GM19372 (cell line): ENCODE measurements around the gene PPARA.
A peak's percentile ranks its signal among the peaks of the same experiment; 100 is the strongest.

Experiments
- ATAC-seq: cut with Tn5 transposase; IDR thresholded peaks from one replicate; pipeline ENCODE4 v1.9.1; 2021; ENCODE audit warnings: mild to moderate bottlenecking, low read depth, moderate library complexity; ENCODE audit not compliant: unreplicated experiment

Gene PPARA

DNA sequence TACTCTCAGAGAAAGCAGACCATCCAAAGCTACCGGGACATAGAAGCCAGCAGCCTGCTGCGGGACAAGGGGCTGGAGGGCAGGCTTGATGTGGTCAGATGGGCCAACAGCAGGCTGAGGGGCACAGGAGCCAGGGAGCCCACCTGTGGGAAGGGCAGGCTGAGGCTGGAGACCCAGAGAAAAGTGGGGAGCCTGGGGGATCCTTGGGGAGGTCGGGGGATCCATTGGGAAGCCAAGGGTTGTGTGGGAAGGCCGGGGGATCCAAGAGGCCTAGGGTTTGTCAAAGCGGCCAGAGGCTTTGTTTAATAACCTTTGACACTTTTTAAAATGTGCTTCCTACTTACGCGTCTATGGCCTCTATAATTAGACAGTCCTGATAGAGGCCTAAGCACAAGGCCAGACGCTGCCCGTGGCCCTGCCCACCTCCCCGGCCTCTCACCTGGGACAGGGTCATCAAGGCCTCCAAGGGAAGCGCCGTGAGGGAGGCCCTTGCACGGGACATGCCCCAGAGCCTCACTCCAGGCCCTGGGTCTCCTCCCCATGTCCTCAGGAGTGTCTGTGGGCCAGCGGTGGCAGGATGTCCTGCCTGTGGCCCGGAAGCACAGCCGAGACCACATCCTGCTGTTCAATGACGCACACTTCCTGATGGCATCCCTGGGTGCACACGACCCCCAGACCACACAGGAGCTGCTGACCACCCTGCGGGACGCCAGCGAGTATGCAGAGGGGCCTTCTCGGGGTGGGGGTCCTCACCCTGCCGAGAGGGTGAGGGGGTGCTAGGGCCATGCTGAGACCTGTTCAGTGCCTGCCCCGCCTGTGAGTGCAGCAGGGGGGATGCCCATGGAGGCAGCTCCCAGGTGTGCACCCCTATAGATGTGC lies 137.8 kb downstream of the PPARA start:
- peak; percentile 75 for ATAC-seq

DNA sequence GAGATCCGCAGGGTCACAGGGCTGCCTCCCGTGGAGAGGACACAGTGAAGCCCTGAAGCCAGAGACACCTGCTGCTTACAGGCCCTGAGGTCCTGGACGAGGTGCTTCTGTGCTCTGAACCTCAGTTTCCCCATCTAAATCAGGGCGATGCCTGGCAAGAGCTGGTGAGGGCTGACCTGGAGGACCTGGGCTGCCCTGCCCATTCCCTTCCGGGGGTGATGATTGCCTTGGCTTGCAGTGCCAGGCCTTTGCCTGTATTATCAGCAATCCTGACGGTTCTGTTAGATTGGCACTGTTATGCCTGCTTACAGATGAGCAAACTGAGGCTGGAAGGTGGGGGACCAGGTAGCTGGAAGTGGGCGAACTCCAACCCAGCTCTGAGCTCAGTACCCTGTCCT lies 138.5 kb downstream of the PPARA start:
- no peak for ATAC-seq

DNA sequence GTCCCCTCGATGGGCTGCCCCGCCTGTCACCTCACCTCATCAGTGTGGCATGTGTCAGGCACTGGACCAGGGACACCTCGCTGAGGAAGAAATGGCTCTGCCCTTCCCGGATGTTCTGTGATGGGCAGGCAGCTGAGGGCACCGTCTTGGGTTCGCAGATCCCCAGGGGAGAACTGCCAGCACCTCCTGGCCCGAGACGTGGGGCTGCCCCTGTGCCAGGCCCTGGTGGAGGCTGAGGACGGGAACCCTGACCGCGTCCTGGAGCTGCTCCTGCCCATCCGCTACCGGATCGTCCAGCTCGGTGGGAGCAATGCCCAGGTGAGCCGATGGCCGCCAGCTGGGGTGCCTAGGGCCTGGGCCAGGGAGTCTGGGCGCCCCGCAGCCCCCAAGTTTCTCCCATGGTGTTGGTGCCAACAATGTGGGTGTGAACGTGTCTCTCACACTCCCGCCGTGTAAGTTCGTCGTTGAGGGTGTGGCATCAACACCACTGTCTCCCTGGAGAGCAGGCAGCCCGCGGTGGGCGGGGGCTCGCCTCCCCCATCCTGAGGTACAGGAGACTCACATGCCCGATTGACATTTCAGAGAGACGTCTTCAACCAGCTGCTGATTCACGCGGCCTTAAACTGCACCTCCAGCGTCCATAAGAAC lies 139.0 kb downstream of the PPARA start:
- no peak for ATAC-seq

- no peak for ATAC-seq
These were observed 140.0 kb downstream of the PPARA start for GRCh38 chr22:46290121-46290842.

GRCh38 chr22:46290843-46291785 lies 140.8 kb downstream of the PPARA start:
- ATAC-seq = no peak

DNA sequence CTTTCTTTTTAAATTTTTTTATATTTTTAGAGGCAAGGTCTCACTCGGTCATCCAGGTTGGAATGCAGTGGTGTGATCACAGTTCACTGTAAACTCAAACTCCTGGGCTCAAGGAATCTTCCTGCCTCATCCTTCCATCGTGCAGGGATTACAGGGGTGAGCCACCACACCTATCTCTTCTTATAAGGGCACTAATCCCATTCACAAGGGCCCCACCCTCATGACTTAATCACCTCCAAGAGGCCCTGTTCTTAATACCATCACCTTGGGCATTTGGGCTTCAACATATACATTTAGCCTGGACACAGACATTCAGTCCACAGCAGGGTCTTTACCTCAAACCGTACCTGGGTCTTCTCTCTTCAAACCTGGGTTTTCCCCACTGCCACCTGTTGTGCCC lies 141.8 kb downstream of the PPARA start:
- no peak for ATAC-seq

DNA sequence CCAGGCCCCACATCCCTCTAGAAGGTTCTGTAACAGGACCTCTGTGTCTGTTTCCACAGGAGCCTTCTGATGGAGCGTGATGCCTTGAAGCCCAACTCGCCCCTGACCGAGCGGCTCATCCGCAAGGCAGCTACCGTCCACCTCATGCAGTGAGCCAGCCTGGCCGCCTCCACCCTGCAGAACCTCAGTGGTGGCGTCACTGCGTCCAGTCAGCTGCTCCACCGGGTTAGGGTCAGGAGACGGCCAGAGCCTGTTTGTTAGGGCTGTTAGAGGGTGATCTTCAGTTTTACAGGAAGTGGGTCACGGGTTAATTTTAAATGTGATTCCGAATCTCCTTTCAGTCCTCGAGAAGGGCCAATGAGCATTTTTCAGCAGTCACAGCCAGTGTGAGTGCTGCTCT lies 142.4 kb downstream of the PPARA start:
- no peak for ATAC-seq
